ENCODE data around the gene FAM50B. TPM values are rescaled to one million over a fixed set of nuclear protein-coding genes. Genes with fewer than 3 reads are reported as not detected.
"Not testable (repeated sequence)": the region's sequence is repeated elsewhere in the genome, so short reads cannot be mapped to it uniquely, and the experiment has no call there.

FAM50B gene
- total RNA-seq, 1 donor = 0.52 TPM

GRCh38 chr6:3851839-3852238 lies 2.7 kb downstream of the FAM50B start:
- Histone ChIP-seq H3K4me1 (ENCODE audit: insufficient read depth, low read length) (peaks cover 8% of the 10 kb centered on the region), H3K27me3 (ENCODE audit: insufficient read depth, low read length) (no peaks in the 10 kb centered on the region), H3K9me3 (ENCODE audit: low read depth, low read length) (no peaks in the 10 kb centered on the region), H3K4me3 (ENCODE audit: low read length) (no peak overlapping the region)

DNA sequence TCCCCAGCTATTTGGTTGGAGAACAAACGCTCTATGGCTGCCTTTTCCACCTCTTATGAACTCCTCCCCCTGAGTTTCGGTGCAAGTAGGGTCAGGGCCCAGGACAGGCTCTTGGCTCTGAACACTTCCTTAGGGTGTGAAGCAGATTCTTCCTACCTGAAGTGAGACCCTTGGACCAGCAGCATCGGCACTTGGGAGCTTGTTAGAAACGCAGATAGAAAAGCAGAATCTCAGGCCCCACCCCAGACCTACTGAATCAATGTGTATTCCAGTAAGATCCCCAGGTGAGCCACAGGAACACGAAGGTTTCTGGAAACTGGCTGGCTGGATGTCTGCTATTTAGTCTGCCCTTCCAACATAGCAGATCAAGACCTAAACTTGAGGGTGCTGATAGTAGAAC lies 3.2 kb downstream of the FAM50B start:
- Histone ChIP-seq H3K9me3 (ENCODE audit: low read depth, low read length) (no peaks in the 10 kb centered on the region), H3K4me3 (ENCODE audit: low read length) (no peak overlapping the region), H3K27me3 (ENCODE audit: insufficient read depth, low read length) (no peaks in the 10 kb centered on the region), H3K4me1 (ENCODE audit: insufficient read depth, low read length) (peaks cover 8% of the 10 kb centered on the region)

GRCh38 chr6:3855866-3856265 lies 6.7 kb downstream of the FAM50B start:
- H3K4me3 ChIP-seq (ENCODE audit: low read length) = no peak overlapping the region

DNA sequence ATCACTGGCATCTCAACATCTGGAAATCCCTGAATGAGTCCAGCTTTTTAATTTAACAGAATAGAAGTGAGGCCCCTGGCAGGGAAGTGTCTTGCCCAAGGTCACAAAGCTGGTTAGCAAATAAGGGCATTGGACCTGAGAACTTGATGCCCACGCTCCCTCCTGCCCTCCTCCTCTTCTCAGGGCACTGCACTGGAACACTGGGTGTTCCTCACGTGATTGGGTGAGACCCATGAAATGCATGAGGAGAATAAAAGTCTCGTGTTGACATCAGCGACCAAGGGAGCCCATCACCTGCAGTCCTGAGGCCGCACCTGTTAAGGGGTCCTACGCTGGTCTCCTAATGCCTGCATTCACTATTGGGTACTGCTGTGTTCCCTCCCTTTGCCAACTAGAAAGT lies 7.4 kb downstream of the FAM50B start:
- Histone ChIP-seq H3K9me3 (ENCODE audit: low read depth, low read length) (no peaks in the 10 kb centered on the region), H3K27me3 (ENCODE audit: insufficient read depth, low read length) (peaks cover 4% of the 10 kb centered on the region), H3K4me1 (ENCODE audit: insufficient read depth, low read length) (no peaks in the 10 kb centered on the region)

More at GRCh38 chr6:3855866-3856265, 6.7 kb downstream of the FAM50B start:
- Histone ChIP-seq H3K9me3 (ENCODE audit: low read depth, low read length) (no peaks in the 10 kb centered on the region), H3K27me3 (ENCODE audit: insufficient read depth, low read length) (peaks cover 4% of the 10 kb centered on the region), H3K4me1 (ENCODE audit: insufficient read depth, low read length) (no peaks in the 10 kb centered on the region)

GRCh38 chr6:3857468-3858456 lies 8.6 kb downstream of the FAM50B start:
- Histone ChIP-seq H3K4me1 (ENCODE audit: insufficient read depth, low read length) (no peaks in the 10 kb centered on the region), H3K27me3 (ENCODE audit: insufficient read depth, low read length) (peaks cover 4% of the 10 kb centered on the region), H3K4me3 (ENCODE audit: low read length) (no peak overlapping the region), H3K9me3 (ENCODE audit: low read depth, low read length) (no peaks in the 10 kb centered on the region)

More for the DNA sequence above, 7.4 kb downstream of the FAM50B start:
- no peak overlapping the region for H3K4me3 ChIP-seq (ENCODE audit: low read length)

DNA sequence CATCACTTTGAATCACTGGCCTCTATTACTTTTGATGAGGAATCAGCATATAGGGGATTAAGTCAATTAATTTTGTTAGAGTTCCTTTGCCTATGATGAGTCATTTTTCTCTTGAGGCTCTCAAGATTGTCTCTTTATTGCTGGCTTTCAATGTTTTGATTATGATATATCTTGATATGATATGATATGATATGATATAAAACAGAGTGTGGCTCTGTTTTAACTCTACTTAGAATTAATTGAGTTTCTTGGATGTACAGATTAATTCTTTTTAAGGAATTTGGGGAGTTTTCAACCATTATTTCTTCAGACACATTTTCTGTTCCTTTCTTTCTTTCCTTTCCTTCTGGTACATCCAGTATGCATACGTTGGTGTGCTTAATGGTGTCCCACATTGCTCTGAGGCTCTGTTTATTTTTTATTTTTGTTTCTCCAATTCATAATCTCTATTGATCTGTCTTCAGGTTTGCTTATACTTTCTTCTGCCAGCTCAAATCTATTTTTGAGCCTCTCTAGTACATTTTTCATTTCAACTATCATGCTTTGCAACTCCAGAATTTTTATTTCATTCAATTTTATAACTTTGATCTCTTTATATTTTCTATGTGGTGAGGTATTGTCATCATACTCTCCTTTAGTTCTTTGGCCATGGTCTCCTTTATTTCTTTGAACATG lies 10.8 kb downstream of the FAM50B start:
- Histone ChIP-seq H3K4me3 (ENCODE audit: low read length) (no peak overlapping the region), H3K9me3 (ENCODE audit: low read depth, low read length) (no peaks in the 10 kb centered on the region), H3K4me1 (ENCODE audit: insufficient read depth, low read length) (no peaks in the 10 kb centered on the region), H3K27me3 (ENCODE audit: insufficient read depth, low read length) (peaks cover 8% of the 10 kb centered on the region)

- no peaks in the 10 kb centered on the region for H3K4me1 ChIP-seq (ENCODE audit: insufficient read depth, low read length)
- no peaks in the 10 kb centered on the region for H3K9me3 ChIP-seq (ENCODE audit: low read depth, low read length)
- no peak overlapping the region for H3K4me3 ChIP-seq (ENCODE audit: low read length)
- H3K27me3 ChIP-seq (ENCODE audit: insufficient read depth, low read length) = peaks cover 8% of the 10 kb centered on the region
Observed at GRCh38 chr6:3861424-3861823, 12.3 kb downstream of the FAM50B start.

- Histone ChIP-seq H3K4me3 (ENCODE audit: low read length) (no peak overlapping the region), H3K4me1 (ENCODE audit: insufficient read depth, low read length) (no peaks in the 10 kb centered on the region), H3K9me3 (ENCODE audit: low read depth, low read length) (no peaks in the 10 kb centered on the region), H3K27me3 (ENCODE audit: insufficient read depth, low read length) (peaks cover 8% of the 10 kb centered on the region)
Observed at GRCh38 chr6:3862038-3862437, 12.9 kb downstream of the FAM50B start.

DNA sequence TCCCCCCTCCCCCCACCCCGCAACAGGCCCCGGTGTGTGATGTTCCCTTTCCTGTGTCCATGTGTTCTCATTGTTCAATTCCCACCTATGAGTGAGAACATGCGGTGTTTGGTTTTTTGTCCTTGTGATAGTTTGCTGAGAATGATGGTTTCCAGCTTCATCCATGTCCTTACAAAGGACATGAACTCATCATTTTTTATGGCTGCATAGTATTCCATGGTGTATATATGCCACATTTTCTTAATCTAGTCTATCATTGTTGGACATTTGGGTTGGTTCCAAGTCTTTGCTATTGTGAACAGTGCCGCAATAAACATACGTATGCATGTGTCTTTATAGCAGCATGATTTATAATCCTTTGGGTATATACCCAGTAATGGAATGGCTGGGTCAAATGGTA lies 14.1 kb downstream of the FAM50B start:
- not testable (repeated sequence) for H3K27me3 ChIP-seq (ENCODE audit: insufficient read depth, low read length); H3K9me3 ChIP-seq (ENCODE audit: low read depth, low read length); H3K4me1 ChIP-seq (ENCODE audit: insufficient read depth, low read length); H3K4me3 ChIP-seq (ENCODE audit: low read length)

- no peaks in the 10 kb centered on the region for H3K9me3 ChIP-seq (ENCODE audit: low read depth, low read length)
- H3K4me3 ChIP-seq (ENCODE audit: low read length) = no peak overlapping the region
- peaks cover 3% of the 10 kb centered on the region for H3K27me3 ChIP-seq (ENCODE audit: insufficient read depth, low read length)
- H3K4me1 ChIP-seq (ENCODE audit: insufficient read depth, low read length) = peaks cover 4% of the 10 kb centered on the region
Observed at GRCh38 chr6:3865463-3865862, 16.3 kb downstream of the FAM50B start.

GRCh38 chr6:3867641-3868502 lies 18.7 kb downstream of the FAM50B start:
- peaks cover 4% of the 10 kb centered on the region for H3K4me1 ChIP-seq (ENCODE audit: insufficient read depth, low read length)
- H3K27me3 ChIP-seq (ENCODE audit: insufficient read depth, low read length) = peaks cover 3% of the 10 kb centered on the region
- H3K9me3 ChIP-seq (ENCODE audit: low read depth, low read length) = no peaks in the 10 kb centered on the region
- H3K4me3 ChIP-seq (ENCODE audit: low read length) = no peak overlapping the region

DNA sequence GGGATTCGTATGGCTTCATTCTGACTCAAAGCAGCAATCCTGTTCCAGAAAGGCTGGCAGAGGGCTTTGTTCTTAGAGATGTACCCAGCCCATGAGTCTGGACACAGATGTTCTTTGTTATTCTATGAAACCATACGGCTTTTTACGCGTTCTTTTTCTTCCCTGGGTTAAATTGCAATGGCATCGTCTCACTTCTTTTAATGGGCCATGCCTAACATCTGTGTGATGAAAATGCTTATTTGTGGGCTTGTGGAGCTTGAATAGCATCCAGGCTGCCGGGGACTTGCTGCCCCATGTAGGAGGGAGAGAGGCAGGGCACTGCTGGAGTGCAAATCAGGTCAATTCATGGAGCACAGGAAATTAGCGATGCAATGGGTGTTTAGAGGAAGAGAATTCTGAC lies 19.4 kb downstream of the FAM50B start:
- H3K4me1 ChIP-seq (ENCODE audit: insufficient read depth, low read length) = peaks cover 4% of the 10 kb centered on the region
- no peaks in the 10 kb centered on the region for H3K9me3 ChIP-seq (ENCODE audit: low read depth, low read length)
- H3K4me3 ChIP-seq (ENCODE audit: low read length) = no peak overlapping the region
- peaks cover 3% of the 10 kb centered on the region for H3K27me3 ChIP-seq (ENCODE audit: insufficient read depth, low read length)

DNA sequence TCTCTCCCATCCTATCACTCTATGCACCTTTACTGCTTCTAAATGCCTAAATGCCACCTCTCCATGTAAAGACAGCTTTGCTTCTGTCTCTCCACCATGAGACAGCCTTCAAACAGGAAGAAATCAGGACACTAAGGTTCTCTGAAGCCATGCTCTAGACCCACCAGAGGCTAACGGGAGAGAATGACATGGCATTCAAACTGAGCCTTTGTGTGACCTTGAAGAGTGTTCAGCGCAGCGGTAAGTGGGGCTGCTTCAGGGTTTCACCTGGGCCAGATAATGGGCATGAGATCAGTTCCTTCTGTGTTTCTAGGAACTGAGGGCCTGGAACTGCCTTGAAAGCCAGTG lies 20.1 kb downstream of the FAM50B start:
- Histone ChIP-seq H3K9me3 (ENCODE audit: low read depth, low read length) (no peaks in the 10 kb centered on the region), H3K4me3 (ENCODE audit: low read length) (no peak overlapping the region), H3K4me1 (ENCODE audit: insufficient read depth, low read length) (peaks cover 4% of the 10 kb centered on the region), H3K27me3 (ENCODE audit: insufficient read depth, low read length) (peaks cover 3% of the 10 kb centered on the region)

GRCh38 chr6:3869632-3870527 lies 20.7 kb downstream of the FAM50B start:
- Histone ChIP-seq H3K4me3 (ENCODE audit: low read length) (no peak overlapping the region), H3K9me3 (ENCODE audit: low read depth, low read length) (no peaks in the 10 kb centered on the region)

More at GRCh38 chr6:3869632-3870527, 20.7 kb downstream of the FAM50B start:
- Histone ChIP-seq H3K27me3 (ENCODE audit: insufficient read depth, low read length) (no peaks in the 10 kb centered on the region), H3K4me1 (ENCODE audit: insufficient read depth, low read length) (peaks cover 4% of the 10 kb centered on the region)

All from mononuclear cell (primary cell).